BE2C (cell line): ENCODE measurements around the gene SYNGR3.
"Not testable (repeated sequence)": the region's sequence is repeated elsewhere in the genome, so short reads cannot be mapped to it uniquely, and the experiment has no call there.

Experiments used
- DNase-seq: peaks from one replicate; pipeline ENCODE4 v3.0.0-alpha.2; 2020
- H3K27me3 ChIP-seq: fragments of 250-450 bp; sonication (Bioruptor Pico); 2 replicates; pipeline ENCODE4 v1.5.1; 2020; ENCODE audit warnings: mild to moderate bottlenecking
- H3K36me3 ChIP-seq: fragments of 250-450 bp; sonication (Bioruptor Pico); 2 replicates; pipeline ENCODE4 v1.5.1; 2020; ENCODE audit warnings: mild to moderate bottlenecking
- H3K4me1 ChIP-seq: fragments of 250-450 bp; sonication (Bioruptor Pico); 2 replicates; pipeline ENCODE4 v1.5.1; 2020
- H3K4me3 ChIP-seq: 2 replicates; pipeline ENCODE4 v1.5.1; 2011; ENCODE audit warnings: low read depth, low read length
- H3K9me3 ChIP-seq: fragments of 250-450 bp; sonication (Bioruptor Pico); 2 replicates; pipeline ENCODE4 v1.5.1; 2020
- CTCF ChIP-seq: IDR thresholded peaks from 2 replicates; pipeline ENCODE4 v1.5.1; 2012; ENCODE audit warnings: mild to moderate bottlenecking, low read depth, low read length

The SYNGR3 gene

GRCh38 chr16:1949507-1949906 is 40.3 kb upstream of the SYNGR3 start:
- H3K9me3 ChIP-seq = no peaks in the 10 kb centered on the region
- DNase-seq = no peak
- no peak overlapping the region for H3K4me3 ChIP-seq
- no peak for TF ChIP-seq CTCF
- H3K36me3 ChIP-seq = no peaks in the 10 kb centered on the region
- no peaks in the 10 kb centered on the region for H3K4me1 ChIP-seq
- H3K27me3 ChIP-seq = no peaks in the 10 kb centered on the region

- H3K27me3 ChIP-seq = no peaks in the 10 kb centered on the region
- H3K4me1 ChIP-seq = no peaks in the 10 kb centered on the region
- no peak for TF ChIP-seq CTCF
- no peaks in the 10 kb centered on the region for H3K9me3 ChIP-seq
- DNase-seq = no peak
- no peak overlapping the region for H3K4me3 ChIP-seq
- H3K36me3 ChIP-seq = no peaks in the 10 kb centered on the region
Measured at GRCh38 chr16:1950047-1950446, 39.7 kb upstream of the SYNGR3 start.

- no peak for TF ChIP-seq CTCF
- H3K4me3 ChIP-seq = no peak overlapping the region
- no peaks in the 10 kb centered on the region for H3K9me3 ChIP-seq
- no peaks in the 10 kb centered on the region for H3K4me1 ChIP-seq
- H3K27me3 ChIP-seq = no peaks in the 10 kb centered on the region
- no peaks in the 10 kb centered on the region for H3K36me3 ChIP-seq
- DNase-seq = no peak
Measured at GRCh38 chr16:1950559-1950958, 39.2 kb upstream of the SYNGR3 start.

- Histone ChIP-seq H3K4me3 (no peak overlapping the region), H3K27me3 (no peaks in the 10 kb centered on the region), H3K9me3 (no peaks in the 10 kb centered on the region), H3K36me3 (no peaks in the 10 kb centered on the region), H3K4me1 (no peaks in the 10 kb centered on the region)
- no peak for TF ChIP-seq CTCF
- DNase-seq = no peak
Measured at GRCh38 chr16:1953734-1954133, 36.0 kb upstream of the SYNGR3 start.

- not testable (repeated sequence) for DNase-seq, H3K4me3 ChIP-seq, H3K9me3 ChIP-seq, H3K27me3 ChIP-seq, H3K4me1 ChIP-seq
- H3K36me3 ChIP-seq = peaks cover 16% of the 10 kb centered on the region
Measured at GRCh38 chr16:1957434-1958142, 32.2 kb upstream of the SYNGR3 start.

GRCh38 chr16:1958143-1958491 is 31.7 kb upstream of the SYNGR3 start:
- peaks cover 21% of the 10 kb centered on the region for H3K36me3 ChIP-seq
- not testable (repeated sequence) for H3K4me1 ChIP-seq, DNase-seq, H3K4me3 ChIP-seq, H3K27me3 ChIP-seq, H3K9me3 ChIP-seq

- H3K4me3 ChIP-seq = peak overlapping the region; percentile 86
- no peaks in the 10 kb centered on the region for H3K4me1 ChIP-seq
- peak; percentile 16 for DNase-seq
Measured at GRCh38 chr16:1958715-1959268, 31.0 kb upstream of the SYNGR3 start.

More at GRCh38 chr16:1958715-1959268, 31.0 kb upstream of the SYNGR3 start:
- no peak for TF ChIP-seq CTCF
- Histone ChIP-seq H3K36me3 (peaks cover 28% of the 10 kb centered on the region), H3K27me3 (no peaks in the 10 kb centered on the region), H3K9me3 (no peaks in the 10 kb centered on the region)
